NK-92 treated with Interleukin-12 subunit alpha and Interleukin-12 subunit beta, amount 100 ng/mL, for 24 hours (cell line): ENCODE measurements around the gene ELANE.
"Not testable (repeated sequence)": the region's sequence is repeated elsewhere in the genome, so short reads cannot be mapped to it uniquely, and the experiment has no call there.

Experiments
- DNase-seq: peaks from one replicate; lab custom pipeline; 2025; lab: John Stamatoyannopoulos, UW

The ELANE gene

DNA sequence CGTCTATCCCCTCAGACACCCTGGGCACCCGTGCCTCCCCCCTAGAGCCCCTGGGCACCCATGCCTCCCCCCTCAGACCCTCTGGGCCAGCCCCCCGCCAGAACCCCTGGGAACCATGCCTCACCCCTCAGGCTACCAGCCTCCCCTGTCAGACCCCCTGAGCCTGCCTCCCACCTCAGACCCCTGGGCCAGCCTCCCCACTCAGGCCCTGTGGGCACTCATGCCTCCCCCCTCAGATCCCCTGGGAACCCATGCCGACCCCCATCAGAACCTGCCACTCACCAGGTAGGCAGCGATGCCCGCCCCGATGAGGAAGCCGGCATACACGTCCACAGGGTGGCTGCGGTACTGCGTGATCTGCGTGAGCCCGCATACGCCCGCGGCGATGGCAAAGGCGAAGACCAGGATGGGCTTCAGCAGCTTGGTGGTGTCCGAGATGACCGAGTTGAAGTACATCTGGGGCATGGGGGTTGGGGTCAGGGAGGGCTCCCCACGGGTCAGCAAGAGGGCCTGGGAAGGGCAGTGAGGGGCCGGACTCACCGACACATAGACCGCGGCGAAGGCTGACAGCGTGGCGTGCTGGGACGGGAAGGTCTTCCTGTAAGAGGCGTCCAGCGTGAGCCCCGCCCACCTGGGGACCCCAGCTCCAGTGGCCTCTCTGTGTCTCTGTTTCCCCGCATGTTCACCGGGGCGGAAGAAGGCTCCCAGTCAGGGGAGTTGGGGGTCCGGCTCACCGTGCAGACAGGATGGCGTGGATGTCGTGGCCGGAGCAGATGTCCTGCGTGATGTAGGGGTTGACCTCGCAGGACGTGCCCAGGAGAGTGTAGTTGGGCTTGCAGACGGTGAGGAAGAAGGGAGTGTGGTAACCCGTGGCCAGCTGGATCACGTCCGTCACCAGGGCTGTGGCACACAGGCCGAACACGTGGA lies 37.7 kb upstream of the ELANE start:
- DNase-seq, result no peak

DNA sequence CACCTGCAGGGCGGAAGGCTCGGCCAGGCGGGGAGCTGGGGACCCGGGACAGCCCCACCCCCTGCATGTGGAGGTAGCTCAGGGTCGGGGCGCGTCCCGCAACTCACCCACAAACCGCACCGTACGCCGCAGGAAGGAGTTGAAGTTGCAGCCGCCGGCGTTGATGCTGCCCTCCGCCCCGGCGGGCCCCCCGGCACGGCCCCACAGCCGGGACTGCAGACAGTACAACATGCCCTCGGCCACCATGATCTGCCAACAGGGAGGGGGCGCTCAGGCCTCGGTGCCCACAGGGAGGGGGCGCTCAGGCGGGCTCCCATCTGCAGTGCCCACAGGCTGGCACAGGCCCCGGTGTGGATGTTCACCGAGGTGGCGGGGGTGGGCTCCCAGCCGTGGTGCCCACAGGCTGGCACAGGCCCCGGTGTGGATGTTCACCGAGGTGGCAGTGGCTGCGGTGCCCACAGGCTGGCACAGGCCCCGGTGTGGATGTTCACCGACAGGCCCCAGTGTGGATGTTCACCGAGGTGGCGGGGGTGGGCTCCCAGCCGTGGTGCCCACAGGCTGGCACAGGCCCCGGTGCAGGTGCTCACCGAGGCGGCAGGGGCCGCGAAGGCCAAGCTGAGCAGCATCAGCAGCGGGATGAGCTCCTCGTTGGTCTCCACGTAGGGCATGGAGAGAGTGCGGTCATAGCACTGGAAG lies 36.9 kb upstream of the ELANE start:
- no peak for DNase-seq

DNA sequence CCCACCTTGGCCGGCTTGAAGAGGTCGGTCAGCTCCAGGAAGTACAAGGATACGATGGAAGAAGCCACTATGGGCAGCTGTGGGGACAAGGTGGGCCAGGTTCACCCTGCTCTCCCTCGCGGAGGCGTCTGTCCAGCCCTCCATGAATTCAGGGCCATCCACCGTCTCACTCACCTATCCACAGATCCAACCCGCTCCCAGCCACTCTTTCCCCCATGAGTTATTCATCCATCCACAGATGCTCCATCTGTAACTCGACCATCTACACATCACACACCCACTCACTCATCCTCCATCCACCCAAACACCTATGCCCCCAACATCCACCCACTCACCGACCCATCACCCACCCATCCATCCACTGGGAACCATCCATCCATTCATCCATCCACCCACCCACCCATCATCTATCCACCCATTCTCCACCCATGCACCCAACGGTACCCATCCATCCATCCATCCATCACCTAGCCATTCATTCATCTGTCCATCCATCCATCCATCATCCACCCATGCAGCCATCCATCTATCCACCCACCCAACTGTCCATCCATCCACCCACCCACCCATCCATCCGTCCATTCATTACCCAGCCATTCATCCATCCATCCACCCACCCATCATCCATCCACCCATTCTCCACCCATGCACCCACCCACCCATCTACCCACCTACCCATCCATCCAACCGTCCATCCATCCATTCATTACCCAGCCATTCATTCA lies 36.2 kb upstream of the ELANE start:
- no peak for DNase-seq

DNA sequence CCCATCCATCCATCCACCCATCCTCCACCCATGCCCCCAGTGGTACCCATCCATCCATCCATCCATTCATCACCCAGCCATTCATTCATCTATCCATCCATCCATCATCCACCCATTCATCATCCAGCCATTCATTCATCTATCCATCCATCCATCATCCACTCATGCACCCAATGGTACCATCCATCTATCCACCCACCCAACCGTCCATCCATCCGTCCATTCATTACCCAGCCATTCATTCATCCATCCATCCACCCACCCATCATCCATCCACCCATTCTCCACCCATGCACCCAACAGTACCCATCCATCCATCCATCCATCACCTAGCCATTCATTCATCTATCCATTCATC lies 35.6 kb upstream of the ELANE start:
- DNase-seq, result no peak

DNA sequence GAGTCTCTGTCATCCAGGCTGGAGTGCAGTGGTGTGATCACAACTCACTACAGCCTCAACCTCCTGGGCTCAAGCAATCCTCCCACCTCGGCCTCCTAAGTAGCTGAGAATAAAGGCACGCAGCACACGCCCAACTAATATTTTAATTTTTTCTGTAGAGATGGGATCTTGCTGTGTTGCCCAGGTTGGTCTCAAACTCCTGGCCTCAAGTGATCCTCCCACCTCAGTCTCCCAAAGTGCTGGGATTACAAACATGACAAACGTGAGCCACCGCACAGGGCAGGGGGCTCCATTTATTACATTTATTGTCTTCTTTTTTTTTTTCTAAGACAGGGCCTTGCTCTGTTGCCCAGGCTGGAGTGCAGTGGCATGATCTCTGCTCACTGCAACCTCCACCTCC lies 31.9 kb upstream of the ELANE start:
- DNase-seq, result not testable (repeated sequence)

DNA sequence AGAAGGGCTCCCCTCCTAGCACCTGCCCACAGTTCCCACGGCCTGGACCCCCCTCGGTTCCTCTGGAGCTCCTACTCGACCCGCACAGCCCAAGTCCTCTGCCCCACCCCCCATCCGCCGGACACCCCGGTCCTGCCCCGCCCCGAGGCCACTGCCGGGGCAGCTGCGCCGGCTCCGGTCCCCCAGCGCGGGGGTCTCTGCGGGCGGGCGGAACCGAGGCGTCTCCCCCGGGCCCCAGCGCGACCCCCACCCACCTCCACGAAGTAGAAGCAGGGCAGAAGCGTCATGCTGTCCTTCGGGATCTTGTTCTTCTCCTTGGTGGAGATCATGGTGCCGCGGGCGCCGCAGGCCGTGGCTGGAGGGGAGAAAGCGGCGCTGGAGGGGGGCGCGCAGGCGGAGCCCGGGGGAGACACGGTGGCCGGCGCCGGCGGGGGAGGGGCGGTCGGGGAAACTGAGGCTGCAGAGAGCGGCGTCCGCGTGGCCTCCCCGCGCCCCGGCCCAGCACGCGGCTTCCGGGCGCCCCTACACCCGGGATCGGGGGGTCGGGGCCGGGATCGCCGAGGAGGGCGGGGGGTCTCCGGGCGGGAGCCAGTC lies 30.8 kb upstream of the ELANE start:
- DNase-seq, result no peak

DNA sequence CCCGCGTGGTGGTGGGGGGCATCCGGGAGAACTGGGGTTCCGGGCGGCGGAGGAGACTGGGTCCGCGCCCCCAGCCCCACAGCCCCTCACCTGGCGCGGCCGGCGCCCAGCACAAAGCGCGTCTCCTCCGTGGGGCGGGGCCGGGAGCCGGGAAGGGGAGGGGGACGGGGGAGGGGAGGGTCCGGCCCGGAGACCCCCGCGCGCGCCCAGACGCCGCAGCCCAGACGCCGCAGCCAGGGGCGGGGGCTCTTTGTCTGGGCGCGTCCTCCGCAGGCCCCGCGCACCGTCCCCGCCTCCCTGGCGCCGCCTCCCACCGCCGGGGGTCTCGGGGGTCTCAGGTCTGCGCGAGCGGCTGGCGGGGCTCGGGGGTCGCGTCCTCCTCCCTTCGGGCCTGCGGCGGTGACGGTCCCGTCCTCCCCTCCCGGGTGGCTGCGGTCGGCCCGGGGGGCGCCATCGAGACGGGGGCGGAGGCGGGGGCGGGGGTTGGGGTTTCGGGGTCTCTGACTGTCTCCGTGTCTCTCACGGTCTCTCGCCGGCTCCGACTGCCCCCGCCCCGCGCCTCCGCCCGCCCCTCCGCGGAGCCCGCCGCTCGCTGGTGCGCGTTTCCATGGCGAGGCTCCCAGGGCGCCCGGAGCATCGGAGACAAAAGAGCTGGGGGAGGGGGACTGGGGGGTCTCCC lies 30.1 kb upstream of the ELANE start, which contains the start of gene PLPPR3:
Gene PLPPR3, minus strand, starts transcription at position 131 of the 679 bp plus-strand sequence. CDS start 396 bp downstream, outside the sequence.
- no peak for DNase-seq

DNA sequence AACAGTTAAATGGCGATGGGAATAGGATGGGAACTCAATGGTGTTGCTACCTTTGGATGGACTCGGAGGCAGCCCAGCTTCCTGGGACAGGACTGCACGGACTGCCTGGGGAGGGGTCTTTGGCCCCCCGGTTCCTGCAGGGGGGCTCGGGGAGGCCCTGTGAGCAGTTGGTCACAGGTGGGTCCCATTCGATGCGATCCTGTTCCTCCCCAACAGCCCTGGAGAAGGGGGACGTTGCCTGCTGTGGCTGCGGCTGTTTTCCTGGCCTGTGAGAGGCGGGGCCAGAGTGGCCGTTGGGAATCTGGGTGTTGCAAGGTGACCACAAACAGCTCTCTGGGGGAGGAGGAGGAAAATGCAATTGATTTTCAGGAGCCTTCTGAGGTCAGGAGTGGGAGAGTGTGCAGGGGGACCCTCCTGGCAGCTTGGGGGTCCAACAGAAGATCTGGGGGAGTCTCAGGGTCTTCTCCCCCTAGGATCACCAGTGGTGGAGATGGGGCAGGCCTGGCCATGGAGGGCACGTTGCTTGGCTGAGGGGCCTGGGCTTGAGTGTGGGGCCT lies 28.5 kb upstream of the ELANE start:
- no peak for DNase-seq

DNA sequence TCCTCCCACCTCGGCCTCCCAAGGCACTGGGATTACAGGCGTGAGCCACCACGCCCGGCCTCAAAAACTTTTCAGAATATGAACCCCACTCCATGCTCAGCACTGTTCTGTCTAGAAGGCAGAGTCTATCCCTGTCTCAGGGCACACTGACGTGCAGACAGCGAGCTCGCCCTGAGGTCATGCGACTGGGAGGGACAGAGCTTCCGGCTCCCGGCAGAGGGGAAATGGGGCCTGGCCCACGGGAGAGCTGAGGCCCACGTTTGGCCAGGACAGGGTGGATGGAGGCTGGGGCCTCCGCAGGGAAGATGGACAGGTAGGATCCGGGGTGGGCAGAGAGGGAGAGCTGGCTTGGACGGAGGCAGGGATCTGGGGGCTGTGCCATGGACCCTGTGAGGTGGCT lies 27.2 kb upstream of the ELANE start:
- DNase-seq, result no peak

DNA sequence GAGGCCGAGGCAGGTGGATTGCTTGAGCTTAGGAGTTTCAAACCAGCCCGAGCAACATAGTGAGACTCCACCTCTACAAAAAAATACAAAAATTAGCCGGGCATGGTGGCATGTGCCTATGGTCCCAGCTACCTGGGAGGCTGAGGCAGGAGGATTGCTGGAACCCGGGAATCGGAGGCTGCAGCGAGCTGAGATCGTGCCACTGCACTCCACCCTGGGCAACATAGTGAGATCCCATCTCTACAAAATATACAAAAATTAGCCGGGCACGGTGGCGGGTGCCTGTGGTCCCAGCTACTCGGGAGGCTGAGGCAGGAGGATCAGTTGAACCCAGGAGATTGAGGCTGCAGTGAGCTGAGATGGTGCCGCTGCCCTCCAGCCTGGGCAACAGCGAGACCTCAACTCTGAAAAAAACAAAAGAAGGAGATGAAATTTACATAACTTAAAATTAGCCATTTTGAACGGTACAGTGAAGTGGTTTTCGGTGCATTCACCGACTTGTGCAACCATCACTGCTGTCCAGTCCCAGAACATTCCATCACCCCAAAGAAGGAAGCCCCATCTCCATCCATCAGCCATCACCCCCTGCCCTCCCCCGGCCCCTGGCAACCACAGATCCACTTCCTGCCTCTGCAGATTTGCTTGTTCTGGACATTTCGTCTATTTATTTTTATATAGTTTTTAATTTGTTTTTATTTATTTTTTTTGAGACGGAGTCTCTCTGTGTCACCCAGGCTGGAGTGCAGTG lies 26.0 kb upstream of the ELANE start:
- no peak for DNase-seq

DNA sequence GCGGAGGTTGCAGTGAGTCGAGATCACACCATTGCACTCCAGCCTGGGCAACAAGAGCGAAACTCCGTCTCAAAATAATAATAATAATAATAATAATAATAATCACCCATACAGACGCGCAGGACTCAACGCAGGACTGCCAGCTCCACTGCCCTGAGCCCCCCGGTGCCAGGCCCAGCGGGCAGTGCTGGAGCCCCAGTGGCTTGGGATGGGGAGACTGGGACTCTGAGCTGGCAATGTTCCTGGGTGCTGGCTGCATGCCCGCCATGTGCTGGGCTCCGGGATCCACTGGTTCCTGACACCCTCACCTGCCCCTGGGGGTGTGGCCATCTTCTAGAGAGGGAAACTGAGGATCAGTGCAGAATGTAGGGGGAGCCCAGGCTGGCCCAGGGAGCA lies 24.8 kb upstream of the ELANE start:
- DNase-seq, result no peak

DNA sequence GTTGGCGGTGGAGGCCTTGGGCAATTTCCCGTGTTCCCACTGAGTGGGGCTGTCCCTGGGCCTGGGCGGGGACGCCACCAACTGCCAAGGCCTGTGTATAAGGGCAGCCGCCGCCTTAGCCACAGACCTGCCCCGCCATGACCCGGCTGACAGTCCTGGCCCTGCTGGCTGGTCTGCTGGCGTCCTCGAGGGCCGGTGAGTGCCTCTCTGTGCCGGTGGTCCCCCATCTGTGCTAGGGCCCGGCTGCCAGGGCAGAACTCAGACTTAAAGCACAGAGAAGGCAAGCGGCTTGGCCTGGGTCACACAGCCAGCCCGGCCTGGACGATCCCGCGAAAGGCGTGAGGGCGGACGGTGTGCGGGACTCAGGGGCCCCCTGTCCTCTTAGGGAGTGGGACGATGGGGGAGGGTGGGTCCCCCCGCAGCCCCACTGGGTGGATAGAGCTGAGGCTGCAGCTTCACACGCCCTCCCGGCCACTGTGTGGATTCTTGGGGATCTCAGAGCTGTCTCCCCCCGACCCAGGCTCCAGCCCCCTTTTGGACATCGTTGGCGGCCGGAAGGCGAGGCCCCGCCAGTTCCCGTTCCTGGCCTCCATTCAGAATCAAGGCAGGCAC lies 24.3 kb upstream of the ELANE start, which contains the start of gene AZU1:
Gene AZU1, plus strand, starts transcription at position 128 of the 612 bp plus-strand sequence. Its CDS starts 10 bp downstream, at position 138.
- DNase-seq, result no peak

DNA sequence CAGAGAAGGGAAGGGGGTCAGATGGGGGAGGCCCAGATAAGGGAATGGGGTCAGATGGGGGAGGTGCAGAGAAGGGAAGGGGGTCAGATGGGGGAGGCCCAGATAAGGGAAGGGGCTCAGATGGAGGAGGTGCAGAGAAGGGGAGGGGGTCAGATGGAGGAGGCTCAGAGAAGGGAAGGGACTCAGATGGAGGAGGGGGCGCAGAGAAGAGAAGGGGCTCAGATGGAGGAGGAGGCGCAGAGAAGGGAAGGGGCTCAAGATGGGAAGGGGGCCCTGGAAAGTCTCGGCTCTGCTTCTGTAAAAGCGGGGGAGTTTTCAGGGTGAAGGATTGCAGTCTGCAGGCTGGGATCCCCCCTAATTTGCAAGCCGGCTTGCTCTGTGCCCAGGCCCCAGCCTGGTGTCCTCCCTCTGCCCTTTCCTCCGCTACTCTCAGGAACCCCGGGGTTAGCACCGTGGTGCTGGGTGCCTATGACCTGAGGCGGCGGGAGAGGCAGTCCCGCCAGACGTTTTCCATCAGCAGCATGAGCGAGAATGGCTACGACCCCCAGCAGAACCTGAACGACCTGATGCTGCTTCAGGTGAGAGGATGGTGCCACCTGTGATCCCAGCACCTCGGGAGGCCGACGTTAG lies 22.9 kb upstream of the ELANE start:
- DNase-seq, result no peak

DNA sequence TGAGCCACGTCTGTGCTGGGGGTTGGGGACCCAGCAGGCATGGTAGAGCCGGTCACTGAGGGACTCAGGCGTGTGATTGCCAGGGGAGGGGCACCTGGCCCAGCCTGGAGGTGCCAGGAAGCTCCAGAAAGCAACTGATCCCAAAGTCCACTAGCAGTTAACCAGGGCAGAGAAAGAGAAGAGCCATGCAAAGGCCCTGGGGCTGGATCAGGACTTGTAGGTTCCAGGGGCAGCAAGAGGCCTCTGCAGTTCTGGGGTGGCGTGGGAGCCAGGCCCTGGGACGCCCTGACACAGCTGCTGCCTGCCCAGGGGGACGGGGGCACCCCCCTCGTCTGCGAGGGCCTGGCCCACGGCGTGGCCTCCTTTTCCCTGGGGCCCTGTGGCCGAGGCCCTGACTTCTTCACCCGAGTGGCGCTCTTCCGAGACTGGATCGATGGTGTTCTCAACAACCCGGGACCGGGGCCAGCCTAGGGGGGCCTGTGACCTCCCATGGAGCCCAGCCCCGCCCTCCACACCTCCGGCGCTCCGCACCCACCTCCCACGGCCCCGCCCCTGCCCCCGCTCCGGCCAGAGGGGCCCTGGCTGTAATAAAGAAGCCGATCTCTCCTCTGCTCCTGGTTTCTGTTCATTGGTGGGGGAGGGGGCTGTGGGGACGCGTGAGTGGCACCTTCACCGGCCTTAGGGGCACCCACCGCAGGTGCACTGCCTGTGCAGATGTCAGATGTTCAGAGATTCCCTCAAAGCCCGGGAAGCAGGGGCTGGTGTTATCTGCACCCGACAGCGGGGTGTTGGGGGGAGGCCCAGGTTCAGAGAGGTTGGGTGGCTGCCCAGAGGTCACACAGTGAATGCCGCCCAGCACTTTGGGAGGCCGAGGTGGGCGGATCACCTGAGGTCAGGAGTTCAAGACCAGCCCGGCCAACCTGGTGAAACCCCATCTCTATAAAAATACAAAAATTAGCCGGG lies 20.4 kb upstream of the ELANE start:
- no peak for DNase-seq

DNA sequence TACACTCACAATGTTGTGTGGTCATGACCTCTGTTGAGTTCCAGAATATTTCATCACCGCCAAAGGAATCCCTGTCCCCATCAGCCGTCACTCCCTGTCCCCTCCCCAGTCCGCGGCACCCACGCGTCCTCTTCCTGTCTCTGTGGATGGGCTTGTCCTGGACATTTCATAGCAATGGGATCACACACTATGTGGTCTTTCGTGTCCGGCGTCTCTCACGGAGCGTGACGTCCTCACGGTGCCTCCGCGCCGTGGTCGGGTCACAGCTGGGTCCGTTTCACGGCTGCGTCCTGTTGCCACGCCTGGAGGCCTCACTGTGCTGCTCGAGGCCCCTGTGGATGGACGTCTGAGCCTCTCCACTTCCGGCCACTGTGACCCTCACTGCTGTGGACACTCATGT lies 17.9 kb upstream of the ELANE start:
- no peak for DNase-seq

DNA sequence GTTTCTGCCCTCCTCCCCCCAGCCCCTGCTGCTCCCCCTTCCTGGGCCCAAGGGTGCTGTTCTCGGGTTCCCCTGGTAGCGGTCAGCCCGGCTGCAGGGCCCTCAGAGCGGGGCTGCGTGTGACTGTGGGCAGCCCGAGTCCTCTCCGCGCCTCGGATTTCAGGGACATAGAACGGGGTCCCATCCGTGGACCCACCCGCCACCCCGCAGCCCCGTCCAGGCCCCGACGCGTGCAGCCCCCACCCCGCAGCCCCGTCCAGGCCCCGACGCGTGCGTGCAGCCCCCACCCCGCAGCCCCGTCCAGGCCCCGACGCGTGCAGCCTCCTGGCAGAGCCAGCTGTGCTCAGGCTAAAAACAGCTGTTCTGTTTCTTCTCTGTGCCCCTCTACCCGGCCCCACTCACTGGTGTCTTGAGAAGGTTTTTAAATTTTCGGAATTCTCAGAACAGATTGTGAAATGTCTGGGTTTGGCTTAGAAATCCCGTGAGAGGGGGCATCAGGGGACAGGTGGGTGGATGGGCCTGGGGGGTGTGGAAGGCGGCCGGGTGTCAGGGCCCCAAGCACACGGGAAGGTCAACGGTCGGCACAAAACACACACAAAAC lies 16.8 kb upstream of the ELANE start:
- DNase-seq, result no peak

DNA sequence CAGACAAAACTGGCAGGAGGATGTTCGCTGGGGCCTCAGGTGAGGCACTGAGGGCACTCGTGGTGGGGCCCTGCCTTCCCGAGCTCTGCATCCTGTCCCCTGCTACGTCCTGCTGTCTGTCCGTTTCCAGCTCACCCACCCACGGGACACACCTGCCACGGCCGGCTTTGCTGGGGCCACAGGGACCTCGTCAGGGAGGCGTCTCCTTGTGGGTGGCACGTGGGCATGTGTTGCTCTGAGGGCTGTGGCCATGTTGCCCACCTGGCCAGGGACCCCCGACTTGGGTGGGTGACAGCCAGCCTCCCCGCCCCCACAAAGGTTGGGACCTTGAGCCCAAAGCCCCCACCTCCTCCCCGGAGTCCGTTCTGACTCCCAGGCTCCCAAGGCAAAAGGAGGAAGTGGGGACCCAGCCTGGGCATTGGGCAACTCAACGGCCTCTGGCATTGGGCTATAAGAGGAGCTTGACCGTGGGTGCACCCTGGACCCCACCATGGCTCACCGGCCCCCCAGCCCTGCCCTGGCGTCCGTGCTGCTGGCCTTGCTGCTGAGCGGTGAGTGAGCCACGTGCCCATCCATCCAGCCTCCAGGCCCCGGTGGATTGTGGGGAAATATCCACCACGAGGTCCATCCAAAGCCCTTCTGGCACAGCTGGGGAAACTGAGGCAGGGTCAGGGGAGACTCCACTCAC lies 11.4 kb upstream of the ELANE start, which contains the start of gene PRTN3:
Gene PRTN3, plus strand, starts transcription at position 481 of the 688 bp plus-strand sequence. Its CDS starts 10 bp downstream, at position 491.
- DNase-seq, result no peak
